AG09319 (cell line): ENCODE data around the gene CLDN24.

Source experiments
- DNase-seq: peaks from one replicate; pipeline ENCODE4 v3.0.0-alpha.2; 2010; ENCODE audit warnings: low read depth; ENCODE audit errors: extremely low read depth
- TF ChIP-seq, protein P1 (sequence below): IDR thresholded peaks from 2 replicates; pipeline ENCODE4 v1.5.1; 2011; ENCODE audit warnings: low read depth, mild to moderate bottlenecking, inconsistent platforms, low read length, moderate library complexity

CLDN24 gene

DNA sequence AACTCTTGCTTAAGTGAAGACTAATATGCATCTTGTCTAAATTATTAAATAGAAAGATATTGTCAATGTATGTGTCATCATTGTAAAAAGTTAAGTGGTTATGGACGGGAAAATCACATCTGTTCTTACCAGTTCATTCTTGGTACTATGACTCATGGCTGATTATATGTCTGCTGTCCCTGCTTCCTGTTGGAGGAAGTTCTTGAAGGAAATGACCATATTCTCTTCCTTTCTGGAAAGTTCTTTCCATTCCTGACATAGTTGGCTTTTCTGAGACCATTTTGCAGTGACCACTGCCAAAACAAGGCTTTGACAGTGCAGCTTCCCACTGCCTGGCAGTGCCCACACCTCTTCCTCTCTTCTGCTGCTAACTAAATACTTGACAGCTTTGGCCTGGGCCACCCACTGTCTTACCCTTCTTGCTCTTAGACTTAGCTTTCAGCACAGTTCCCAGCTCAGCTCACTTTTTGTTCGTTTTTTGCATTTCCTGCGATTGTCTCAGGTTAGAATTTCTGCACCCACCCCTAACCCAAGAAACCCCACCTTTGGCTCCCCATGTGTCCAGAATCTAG lies 13.2 kb upstream of the CLDN24 start:
- DNase-seq: peak; percentile 52
- TF ChIP-seq, protein P1, sequence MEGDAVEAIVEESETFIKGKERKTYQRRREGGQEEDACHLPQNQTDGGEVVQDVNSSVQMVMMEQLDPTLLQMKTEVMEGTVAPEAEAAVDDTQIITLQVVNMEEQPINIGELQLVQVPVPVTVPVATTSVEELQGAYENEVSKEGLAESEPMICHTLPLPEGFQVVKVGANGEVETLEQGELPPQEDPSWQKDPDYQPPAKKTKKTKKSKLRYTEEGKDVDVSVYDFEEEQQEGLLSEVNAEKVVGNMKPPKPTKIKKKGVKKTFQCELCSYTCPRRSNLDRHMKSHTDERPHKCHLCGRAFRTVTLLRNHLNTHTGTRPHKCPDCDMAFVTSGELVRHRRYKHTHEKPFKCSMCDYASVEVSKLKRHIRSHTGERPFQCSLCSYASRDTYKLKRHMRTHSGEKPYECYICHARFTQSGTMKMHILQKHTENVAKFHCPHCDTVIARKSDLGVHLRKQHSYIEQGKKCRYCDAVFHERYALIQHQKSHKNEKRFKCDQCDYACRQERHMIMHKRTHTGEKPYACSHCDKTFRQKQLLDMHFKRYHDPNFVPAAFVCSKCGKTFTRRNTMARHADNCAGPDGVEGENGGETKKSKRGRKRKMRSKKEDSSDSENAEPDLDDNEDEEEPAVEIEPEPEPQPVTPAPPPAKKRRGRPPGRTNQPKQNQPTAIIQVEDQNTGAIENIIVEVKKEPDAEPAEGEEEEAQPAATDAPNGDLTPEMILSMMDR: no peak

DNA sequence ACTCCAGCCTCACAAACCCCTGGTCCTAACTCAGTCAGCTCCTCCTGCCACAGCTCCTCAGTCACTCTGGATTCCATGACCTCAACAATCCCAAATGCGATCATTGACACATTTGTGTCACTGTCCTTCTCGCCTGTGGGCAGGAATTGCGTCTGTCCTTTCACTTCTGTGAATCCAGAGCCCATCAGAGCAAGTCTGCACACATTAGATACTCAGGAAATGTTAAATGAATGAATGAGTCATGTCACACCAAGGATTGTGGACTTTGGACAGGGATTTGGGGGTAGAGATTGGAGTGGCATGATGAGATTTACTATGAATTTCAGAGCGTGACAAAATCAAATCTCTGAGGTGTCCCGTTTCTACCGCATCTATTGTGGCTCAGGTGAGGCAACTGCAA lies 11.8 kb upstream of the CLDN24 start:
- no peak for DNase-seq
- TF ChIP-seq, protein P1: no peak

DNA sequence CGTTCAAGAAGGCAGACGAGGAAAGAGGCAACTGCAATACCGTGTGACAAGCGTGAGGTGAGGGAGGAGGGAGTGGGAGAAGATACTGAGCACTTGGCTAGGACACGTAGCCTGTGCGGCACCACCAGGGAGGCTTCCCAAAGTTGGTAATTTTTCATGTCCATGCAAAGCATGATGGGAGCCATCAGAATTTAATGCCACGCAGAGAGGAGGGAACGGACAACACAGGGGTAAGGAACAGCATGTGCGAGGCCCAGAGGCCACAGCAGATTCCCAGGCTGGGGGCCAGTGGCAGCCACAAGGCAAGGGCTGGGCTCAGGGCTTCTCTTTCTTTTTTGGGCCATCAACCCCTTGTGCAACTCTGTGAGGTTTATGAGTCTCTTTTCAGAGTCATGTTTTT lies 11.0 kb upstream of the CLDN24 start:
- TF ChIP-seq, protein P1: no peak
- no peak for DNase-seq

DNA sequence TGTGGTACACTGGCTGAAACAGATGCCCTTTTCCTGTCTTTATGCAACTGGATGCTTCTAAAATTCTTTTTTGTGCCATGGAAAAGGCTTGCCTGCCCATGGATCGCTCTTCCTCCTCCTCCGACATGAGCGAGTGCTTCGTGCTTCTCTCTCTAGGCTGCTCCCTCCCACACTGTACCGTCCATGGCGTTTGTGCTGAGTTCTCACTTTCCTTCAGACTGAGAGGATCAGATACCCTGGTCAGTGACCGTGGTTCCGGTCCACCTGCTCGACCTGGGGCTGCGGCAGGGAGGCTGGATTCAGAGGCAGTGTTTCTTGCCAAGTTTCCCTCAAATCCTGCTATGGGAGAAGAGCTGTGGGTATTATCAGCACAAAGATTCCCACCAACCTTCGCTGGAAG lies 10.2 kb upstream of the CLDN24 start:
- DNase-seq: no peak
- TF ChIP-seq, protein P1: no peak

DNA sequence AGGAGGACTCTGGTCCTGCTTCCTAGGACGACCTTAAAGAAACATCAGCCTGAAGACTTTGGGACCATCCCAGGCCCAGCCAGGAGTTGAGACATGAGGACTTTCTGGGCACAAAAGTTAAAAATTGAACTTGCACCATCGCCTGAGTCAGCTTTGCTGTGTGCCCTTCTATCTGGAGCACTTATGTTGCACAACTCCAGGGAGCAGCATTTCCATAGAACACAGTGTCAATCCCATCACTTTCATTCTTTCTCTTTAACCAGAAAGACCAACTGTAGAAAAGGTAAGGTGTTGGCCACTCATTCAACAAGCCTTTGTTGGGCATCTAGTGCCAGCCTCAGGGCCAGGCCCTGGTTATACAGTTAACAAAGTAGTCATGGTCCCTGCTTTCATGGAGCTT lies 8.6 kb upstream of the CLDN24 start:
- TF ChIP-seq, protein P1: no peak

DNA sequence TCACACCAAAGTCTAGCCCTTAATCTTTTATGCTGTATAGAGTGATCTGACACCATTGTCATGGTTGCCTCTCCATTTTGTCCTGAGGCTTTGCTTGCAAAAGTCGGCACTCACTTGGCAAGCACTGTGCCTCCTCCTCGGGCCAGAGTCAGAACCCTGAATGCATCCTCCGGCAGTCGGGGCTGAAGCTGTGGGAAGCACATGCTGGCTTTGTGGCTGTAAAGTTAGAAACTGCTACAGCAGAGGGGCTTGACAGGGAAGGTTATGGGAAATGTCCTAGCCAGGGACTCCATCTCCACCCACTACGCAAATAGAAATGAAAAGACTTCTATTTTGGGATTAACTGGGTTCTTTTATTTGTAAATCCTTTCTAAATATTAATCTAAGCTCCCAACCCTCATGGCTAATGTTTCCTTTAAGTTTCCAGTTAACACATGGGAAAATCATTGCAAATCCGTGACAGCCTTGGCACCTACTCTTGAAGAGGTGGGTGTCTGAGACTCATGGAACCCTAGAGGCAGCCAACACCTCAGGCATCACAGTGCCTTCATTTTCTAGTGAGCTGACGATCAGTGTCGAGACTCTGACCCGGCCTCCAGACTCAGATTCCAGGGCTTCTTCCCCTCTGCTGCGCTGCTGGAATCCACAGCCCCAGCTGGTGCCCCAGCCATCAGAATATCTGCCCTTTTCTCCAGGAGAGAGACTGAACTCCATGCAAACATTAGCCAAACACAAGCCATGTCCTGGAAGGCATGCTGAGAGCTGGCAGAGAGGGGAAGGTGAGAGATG lies 7.9 kb upstream of the CLDN24 start:
- TF ChIP-seq, protein P1: no peak

More for the DNA sequence above, 8.6 kb upstream of the CLDN24 start:
- no peak for DNase-seq

DNA sequence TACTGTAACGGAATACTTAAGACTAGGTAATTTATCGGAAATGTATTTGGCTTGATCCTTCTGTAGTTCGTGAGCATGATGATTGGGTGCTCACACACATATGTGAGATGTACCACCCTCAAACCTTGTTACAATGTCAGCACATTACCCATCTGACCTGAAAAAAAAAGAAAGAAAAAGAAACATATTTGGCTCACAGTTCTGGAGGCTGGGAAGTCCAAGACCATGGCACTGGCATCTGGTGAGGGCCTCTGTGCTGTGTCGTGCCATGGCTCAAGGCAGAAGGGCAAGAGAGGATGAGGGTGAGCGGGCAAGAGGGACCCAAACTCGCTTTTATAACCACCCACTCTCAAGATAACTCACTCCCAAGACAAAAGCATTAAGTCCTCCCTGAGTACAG lies 7.0 kb upstream of the CLDN24 start:
- DNase-seq: no peak
- TF ChIP-seq, protein P1: no peak

More for the DNA sequence above, 7.9 kb upstream of the CLDN24 start:
- no peak for DNase-seq
